ENCODE results near the gene FAM222A. TPM values are rescaled to one million over a fixed set of nuclear protein-coding genes. Genes with fewer than 3 reads are reported as not detected.

FAM222A gene
- polyA plus RNA-seq, 1 donor from 2014 or later, result 8.5 TPM

- H3K79me2 ChIP-seq (replicated peaks; ENCODE audit: insufficient read depth, low read length), result no peaks in the 10 kb centered on the region
- H3K9me3 ChIP-seq (ENCODE audit: low read length), result no peaks in the 10 kb centered on the region
- no peaks in the 10 kb centered on the region for H4K20me1 ChIP-seq (ENCODE audit: insufficient read depth)
- no peak overlapping the region for H3K9ac ChIP-seq (ENCODE audit: low read length)
- H3K4me2 ChIP-seq (ENCODE audit: low read length), result no peak overlapping the region
- no peaks in the 10 kb centered on the region for H3F3A ChIP-seq (ENCODE audit: insufficient read depth, low read length, poor library complexity, severe bottlenecking)
- no peak overlapping the region for H3K4me3 ChIP-seq (ENCODE audit: low read length)
- no peak overlapping the region for H2AFZ ChIP-seq (ENCODE audit: low read depth, low read length)
- H3K9me2 ChIP-seq (ENCODE audit: insufficient read depth, low read length), result no peaks in the 10 kb centered on the region
- no peak for TF ChIP-seq POLR2AphosphoS5 (IDR thresholded peaks at IDR 0.05)
- no peak for TF ChIP-seq MXI1 (conservative IDR thresholded peaks at IDR 0.05; ENCODE audit: poor library complexity, severe bottlenecking)
- no peak for TF ChIP-seq RAD21 (conservative IDR thresholded peaks at IDR 0.05)
- no peak for TF ChIP-seq CTCF (IDR thresholded peaks at IDR 0.05; ENCODE audit: poor library complexity, severe bottlenecking)
- TF ChIP-seq EP300 (conservative IDR thresholded peaks at IDR 0.05; ENCODE audit: poor library complexity, severe bottlenecking), result no peak
- no peak for TF ChIP-seq REST (IDR thresholded peaks at IDR 0.05; ENCODE audit: borderline replicate concordance)
- TF ChIP-seq EZH2 (IDR thresholded peaks at IDR 0.05; ENCODE audit: borderline replicate concordance, insufficient read depth, low read length, poor library complexity, severe bottlenecking), result no peak
- TF ChIP-seq SMC3 (conservative IDR thresholded peaks at IDR 0.05; ENCODE audit: poor library complexity), result no peak
- TF ChIP-seq TAF1 (IDR thresholded peaks at IDR 0.05; ENCODE audit: low read depth), result no peak
- no peaks in the 10 kb centered on the region for H3K36me3 ChIP-seq (ENCODE audit: insufficient read depth, low read length)
- no peaks in the 10 kb centered on the region for H3K27me3 ChIP-seq (ENCODE audit: insufficient read depth, low read depth, low read length)
- no peak overlapping the region for H3K27ac ChIP-seq (ENCODE audit: low read length)
Observed at GRCh38 chr12:109695416-109695815, 18.2 kb upstream of the FAM222A start.

GRCh38 chr12:109695961-109696461 is 17.6 kb upstream of the FAM222A start:
- no peak overlapping the region for H3K4me2 ChIP-seq (ENCODE audit: low read length)
- H3K27me3 ChIP-seq (ENCODE audit: insufficient read depth, low read depth, low read length), result no peaks in the 10 kb centered on the region
- H4K20me1 ChIP-seq (ENCODE audit: insufficient read depth), result no peaks in the 10 kb centered on the region
- H3K79me2 ChIP-seq (replicated peaks; ENCODE audit: insufficient read depth, low read length), result no peaks in the 10 kb centered on the region
- TF ChIP-seq REST (IDR thresholded peaks at IDR 0.05; ENCODE audit: borderline replicate concordance) (no peak), POLR2AphosphoS5 (IDR thresholded peaks at IDR 0.05) (no peak), EP300 (conservative IDR thresholded peaks at IDR 0.05; ENCODE audit: poor library complexity, severe bottlenecking) (no peak), RAD21 (conservative IDR thresholded peaks at IDR 0.05) (no peak), MXI1 (conservative IDR thresholded peaks at IDR 0.05; ENCODE audit: poor library complexity, severe bottlenecking) (no peak), TAF1 (IDR thresholded peaks at IDR 0.05; ENCODE audit: low read depth) (no peak), SMC3 (conservative IDR thresholded peaks at IDR 0.05; ENCODE audit: poor library complexity) (no peak), EZH2 (IDR thresholded peaks at IDR 0.05; ENCODE audit: borderline replicate concordance, insufficient read depth, low read length, poor library complexity, severe bottlenecking) (no peak), CTCF (IDR thresholded peaks at IDR 0.05; ENCODE audit: poor library complexity, severe bottlenecking) (no peak)
- no peak overlapping the region for H3K27ac ChIP-seq (ENCODE audit: low read length)
- H3K9me2 ChIP-seq (ENCODE audit: insufficient read depth, low read length), result no peaks in the 10 kb centered on the region
- no peak overlapping the region for H3K9ac ChIP-seq (ENCODE audit: low read length)
- no peaks in the 10 kb centered on the region for H3F3A ChIP-seq (ENCODE audit: insufficient read depth, low read length, poor library complexity, severe bottlenecking)
- no peak overlapping the region for H3K4me3 ChIP-seq (ENCODE audit: low read length)
- H2AFZ ChIP-seq (ENCODE audit: low read depth, low read length), result no peak overlapping the region
- H3K36me3 ChIP-seq (ENCODE audit: insufficient read depth, low read length), result no peaks in the 10 kb centered on the region
- no peaks in the 10 kb centered on the region for H3K9me3 ChIP-seq (ENCODE audit: low read length)

All from neural cell (in vitro differentiated cells).